Measurements from ENCODE around the gene LRCH1.

The LRCH1 gene

DNA sequence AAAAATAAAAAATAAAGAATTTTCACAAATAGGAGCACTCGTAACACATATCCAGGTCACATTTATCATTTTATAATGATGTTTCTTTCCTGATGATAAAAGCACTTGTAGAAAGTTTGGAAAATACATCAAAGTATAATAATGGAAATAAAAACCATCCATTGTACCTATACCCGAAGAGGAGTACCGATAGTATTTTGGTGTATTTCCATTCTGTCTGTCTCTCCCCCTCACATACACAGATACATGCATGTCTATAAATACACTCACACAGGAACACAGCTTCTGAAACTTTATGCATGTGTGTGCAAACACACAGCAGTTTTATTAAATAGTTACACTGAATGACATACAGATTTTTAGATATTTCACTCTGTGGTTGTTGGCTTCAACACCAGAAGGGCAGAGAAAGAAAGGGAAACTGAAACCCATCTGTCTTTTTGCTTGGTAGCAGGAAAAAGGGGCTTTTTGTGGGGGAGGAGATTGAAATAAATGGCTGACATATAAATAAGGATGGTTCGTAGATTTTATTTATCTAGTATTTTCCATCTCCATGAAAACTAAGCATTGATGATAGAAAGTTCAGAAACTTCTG is 114.8 kb downstream of the LRCH1 start:
- Histone ChIP-seq H3K9ac (ENCODE audit: low read depth, low read length) (peak overlapping the region; percentile 24; the same call in 1 of the 2 replicates), H2AFZ (ENCODE audit: low read depth, low read length) (no peak overlapping the region), H3K27me3 (ENCODE audit: insufficient read depth, low read length, poor library complexity) (no peaks in the 10 kb centered on the region), H3K9me3 (ENCODE audit: insufficient read depth, low read length, severe bottlenecking) (no peaks in the 10 kb centered on the region), H3K79me2 (ENCODE audit: insufficient read depth, low read length) (peaks cover 74% of the 10 kb centered on the region), H3K4me3 (ENCODE audit: low read depth in 1 of 2, low read length in 2 of 2) (peak overlapping the region in 1 of 2 experiments; percentile 31; a peak in 1 of 4 replicates), H3K36me3 (ENCODE audit: insufficient read depth, low read length) (peaks cover 35% of the 10 kb centered on the region), H4K20me1 (ENCODE audit: insufficient read depth, low read length) (peaks cover 36% of the 10 kb centered on the region), H3K4me2 (ENCODE audit: insufficient read depth, low read length) (peak overlapping the region; percentile 40), H3K4me1 (ENCODE audit: insufficient read depth, low read length) (peaks cover 38% of the 10 kb centered on the region), H3K27ac (ENCODE audit: low read length) (peak overlapping the region; percentile 63)
- DNase-seq (no peak), ATAC-seq (ENCODE audit: insufficient read depth, low read depth) (peak; percentile 78)
- TF ChIP-seq, protein P1, sequence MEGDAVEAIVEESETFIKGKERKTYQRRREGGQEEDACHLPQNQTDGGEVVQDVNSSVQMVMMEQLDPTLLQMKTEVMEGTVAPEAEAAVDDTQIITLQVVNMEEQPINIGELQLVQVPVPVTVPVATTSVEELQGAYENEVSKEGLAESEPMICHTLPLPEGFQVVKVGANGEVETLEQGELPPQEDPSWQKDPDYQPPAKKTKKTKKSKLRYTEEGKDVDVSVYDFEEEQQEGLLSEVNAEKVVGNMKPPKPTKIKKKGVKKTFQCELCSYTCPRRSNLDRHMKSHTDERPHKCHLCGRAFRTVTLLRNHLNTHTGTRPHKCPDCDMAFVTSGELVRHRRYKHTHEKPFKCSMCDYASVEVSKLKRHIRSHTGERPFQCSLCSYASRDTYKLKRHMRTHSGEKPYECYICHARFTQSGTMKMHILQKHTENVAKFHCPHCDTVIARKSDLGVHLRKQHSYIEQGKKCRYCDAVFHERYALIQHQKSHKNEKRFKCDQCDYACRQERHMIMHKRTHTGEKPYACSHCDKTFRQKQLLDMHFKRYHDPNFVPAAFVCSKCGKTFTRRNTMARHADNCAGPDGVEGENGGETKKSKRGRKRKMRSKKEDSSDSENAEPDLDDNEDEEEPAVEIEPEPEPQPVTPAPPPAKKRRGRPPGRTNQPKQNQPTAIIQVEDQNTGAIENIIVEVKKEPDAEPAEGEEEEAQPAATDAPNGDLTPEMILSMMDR (IDR thresholded peaks at IDR 0.05; ENCODE audit: borderline replicate concordance, extremely low read depth, low read length, poor library complexity, severe bottlenecking) = no peak
- no peak for TF ChIP-seq EZH2 (IDR thresholded peaks at IDR 0.05; ENCODE audit: borderline replicate concordance, low read depth, low read length, severe bottlenecking)

DNA sequence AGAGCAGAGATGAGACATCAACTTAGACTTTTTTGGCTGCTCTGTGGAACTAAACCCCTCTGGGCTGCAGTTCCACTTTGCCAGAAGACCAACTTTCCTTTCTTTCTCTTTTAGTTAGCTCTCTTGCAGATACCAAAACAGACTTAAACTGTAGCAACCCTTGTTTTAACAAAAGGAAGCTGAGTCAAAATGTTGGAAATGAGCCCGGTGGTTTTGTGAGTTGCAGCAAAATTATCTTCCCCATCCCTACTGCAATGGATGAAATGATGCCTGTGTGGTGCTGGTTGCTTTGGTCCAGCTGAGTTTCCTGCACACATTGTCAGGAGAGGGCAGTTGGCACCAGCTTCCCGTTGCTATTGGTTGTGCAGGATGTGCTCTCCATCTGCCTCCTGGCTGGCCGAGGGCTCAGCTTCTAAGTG is 115.3 kb downstream of the LRCH1 start:
- H3K4me1 ChIP-seq (ENCODE audit: insufficient read depth, low read length) = peaks cover 38% of the 10 kb centered on the region
- H3K27me3 ChIP-seq (ENCODE audit: insufficient read depth, low read length, poor library complexity) = no peaks in the 10 kb centered on the region
- no peaks in the 10 kb centered on the region for H3K9me3 ChIP-seq (ENCODE audit: insufficient read depth, low read length, severe bottlenecking)
- peaks cover 75% of the 10 kb centered on the region for H3K79me2 ChIP-seq (ENCODE audit: insufficient read depth, low read length)
- no peak for DNase-seq
- peaks cover 34% of the 10 kb centered on the region for H4K20me1 ChIP-seq (ENCODE audit: insufficient read depth, low read length)
- TF ChIP-seq, protein P1 (IDR thresholded peaks at IDR 0.05; ENCODE audit: borderline replicate concordance, extremely low read depth, low read length, poor library complexity, severe bottlenecking) = no peak
- no peak for TF ChIP-seq EZH2 (IDR thresholded peaks at IDR 0.05; ENCODE audit: borderline replicate concordance, low read depth, low read length, severe bottlenecking)
- H3K27ac ChIP-seq (ENCODE audit: low read length) = peak overlapping the region; percentile 63
- H3K4me3 ChIP-seq (ENCODE audit: low read depth in 1 of 2, low read length in 2 of 2) = peak overlapping the region in 1 of 2 experiments; percentile 31; a peak in 1 of 4 replicates
- ATAC-seq (ENCODE audit: insufficient read depth, low read depth) = peak; percentile 33; the same call in 2 of the 3 replicates
- H3K36me3 ChIP-seq (ENCODE audit: insufficient read depth, low read length) = peaks cover 35% of the 10 kb centered on the region
- no peak overlapping the region for H2AFZ ChIP-seq (ENCODE audit: low read depth, low read length)
- H3K4me2 ChIP-seq (ENCODE audit: insufficient read depth, low read length) = peak overlapping the region; percentile 40
- H3K9ac ChIP-seq (ENCODE audit: low read depth, low read length) = peak overlapping the region; percentile 24; the same call in 1 of the 2 replicates

DNA sequence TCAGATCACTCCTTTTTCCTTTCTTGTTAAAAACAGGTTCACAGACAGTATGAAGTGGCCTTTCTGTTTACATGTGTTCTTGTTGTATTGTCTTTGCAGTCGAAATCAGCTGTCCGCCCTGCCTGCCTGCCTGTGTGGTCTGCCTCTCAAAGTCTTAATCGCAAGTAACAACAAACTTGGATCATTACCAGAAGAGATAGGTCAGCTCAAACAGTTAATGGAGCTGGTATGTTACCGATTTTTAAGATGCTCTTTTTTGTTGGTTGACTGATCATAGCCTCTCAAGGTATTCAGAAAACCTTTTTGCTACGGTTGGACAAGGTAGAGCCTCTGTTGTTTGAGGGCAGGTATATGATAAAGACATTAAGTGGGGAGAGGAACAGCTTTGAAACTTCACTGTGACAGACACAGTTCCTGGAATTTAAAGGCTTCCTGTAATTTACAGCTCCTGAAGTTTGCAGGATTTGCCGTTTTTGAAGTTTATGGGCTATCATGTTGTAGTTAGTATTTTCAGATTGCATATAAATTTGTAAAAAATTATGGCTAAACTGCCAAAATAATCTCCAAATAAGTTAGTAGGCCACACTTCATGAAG is 116.1 kb downstream of the LRCH1 start:
- H3K79me2 ChIP-seq (ENCODE audit: insufficient read depth, low read length) = peaks cover 71% of the 10 kb centered on the region
- ATAC-seq (ENCODE audit: insufficient read depth, low read depth) = no peak

More for the DNA sequence above, 116.1 kb downstream of the LRCH1 start:
- Histone ChIP-seq H2AFZ (ENCODE audit: low read depth, low read length) (no peak overlapping the region), H3K4me2 (ENCODE audit: insufficient read depth, low read length) (no peak overlapping the region), H3K27me3 (ENCODE audit: insufficient read depth, low read length, poor library complexity) (no peaks in the 10 kb centered on the region), H3K36me3 (ENCODE audit: insufficient read depth, low read length) (peaks cover 35% of the 10 kb centered on the region), H3K4me1 (ENCODE audit: insufficient read depth, low read length) (peaks cover 38% of the 10 kb centered on the region), H3K9ac (ENCODE audit: low read depth, low read length) (no peak overlapping the region), H4K20me1 (ENCODE audit: insufficient read depth, low read length) (peaks cover 30% of the 10 kb centered on the region), H3K4me3 (ENCODE audit: low read depth in 1 of 2, low read length in 2 of 2) (no peak overlapping the region), H3K27ac (ENCODE audit: low read length) (no peak overlapping the region), H3K9me3 (ENCODE audit: insufficient read depth, low read length, severe bottlenecking) (no peaks in the 10 kb centered on the region)
- no peak for DNase-seq
- TF ChIP-seq, protein P1 (IDR thresholded peaks at IDR 0.05; ENCODE audit: borderline replicate concordance, extremely low read depth, low read length, poor library complexity, severe bottlenecking) = no peak
- TF ChIP-seq EZH2 (IDR thresholded peaks at IDR 0.05; ENCODE audit: borderline replicate concordance, low read depth, low read length, severe bottlenecking) = no peak
